SK-N-MC (cell line): ENCODE data around the gene DYNLT5.

Experiments
- EZH2 ChIP-seq: fragments of 200-600 bp; sonication (generic); IDR thresholded peaks from one replicate; pipeline ENCODE4 v1.6.1; 2017; ENCODE audit warnings: antibody characterized with exemption
- FOXP2 ChIP-seq: optimal IDR thresholded peaks from 2 replicates; pipeline ENCODE3; 2011; ENCODE audit warnings: mild to moderate bottlenecking, moderate library complexity; ENCODE audit not compliant: insufficient read depth; ENCODE audit errors: extremely low read length, control extremely low read depth
- POLR2AphosphoS5 ChIP-seq: IDR thresholded peaks from 2 replicates; pipeline ENCODE4 v1.6.1; 2012; ENCODE audit warnings: mild to moderate bottlenecking, low read depth, low read length, borderline replicate concordance

- TF ChIP-seq POLR2AphosphoS5 (no peak), EZH2 (no peak), FOXP2 (no peak)
Observed at GRCh38 chr1:66752000-66752592, at the start of gene DYNLT5.
